Activated T-cell treated with anti-CD3 and anti-CD28 coated beads, Interleukin-2, amount 50 U/mL, for 72 hours (primary cell): Measurements from ENCODE around the gene SEMA3F. TPM values are rescaled to one million over a fixed set of nuclear protein-coding genes. Genes with fewer than 3 reads are reported as not detected.

Experiments used
- ATAC-seq, 2 donors: fragments of 150-1000 bp; cut with Tn5 transposase; replicated peaks in 1 of 2; 2 replicates each; pipeline ENCODE4 v1.10.0; 2021; ENCODE audit warnings: moderate library complexity in 2 of 2, mild to moderate bottlenecking in 1 of 2
- DNase-seq, 2 donors: peaks; one replicate each; pipeline ENCODE4 v3.0.0; 2021 to 2022; ENCODE audit warnings: mixed read lengths in 1 of 2
- H3K27ac Mint-ChIP-seq: one replicate; pipeline ENCODE4 v1.8.0; 2022; ENCODE audit warnings: mild to moderate bottlenecking, moderate library complexity, mixed read lengths
- H3K27me3 Mint-ChIP-seq: one replicate; pipeline ENCODE4 v1.8.0; 2022; ENCODE audit warnings: low read depth, mixed read lengths
- H3K36me3 Mint-ChIP-seq, 2 donors: one replicate each; pipeline ENCODE4 v1.8.0; 2022; ENCODE audit warnings: mixed read lengths in 2 of 2, mild to moderate bottlenecking in 1 of 2; ENCODE audit not compliant: insufficient read depth in 2 of 2
- H3K4me1 Mint-ChIP-seq: one replicate; pipeline ENCODE4 v1.8.0; 2022; ENCODE audit warnings: low read depth, mixed read lengths
- H3K4me3 Mint-ChIP-seq, 2 donors: one replicate each; pipeline ENCODE4 v1.8.0; 2022; ENCODE audit warnings: mild to moderate bottlenecking in 2 of 2, mixed read lengths in 2 of 2, moderate library complexity in 2 of 2
- H3K9me3 Mint-ChIP-seq, 2 donors: one replicate each; pipeline ENCODE4 v1.8.0; 2022; ENCODE audit warnings: mixed read lengths in 2 of 2
- total RNA-seq, 2 donors: library from RNA; stranded (reverse); gene quantifications; one replicate each; pipeline ENCODE4 v1.2.3, GENCODE V29; 2022

SEMA3F gene
- total RNA-seq, 2 donors from 2014 or later, result 0.25 TPM; not detected in 1

- Mint-ChIP-seq H3K4me3 (no peak overlapping the region), H3K36me3 (no peaks in the 10 kb centered on the region), H3K27ac (no peak overlapping the region), H3K9me3 (no peaks in the 10 kb centered on the region), H3K27me3 (no peaks in the 10 kb centered on the region), H3K4me1 (no peaks in the 10 kb centered on the region)
- ATAC-seq, result no peak
- no peak for DNase-seq
Observed at GRCh38 chr3:50164481-50164880, 9.4 kb downstream of the SEMA3F start.

- Mint-ChIP-seq H3K9me3 (no peaks in the 10 kb centered on the region), H3K27ac (no peak overlapping the region)
- no peak for ATAC-seq
Observed at GRCh38 chr3:50164984-50165909, 10.1 kb downstream of the SEMA3F start.

GRCh38 chr3:50165910-50166538, 10.9 kb downstream of the SEMA3F start:
- Mint-ChIP-seq H3K4me3 (no peak overlapping the region), H3K9me3 (no peaks in the 10 kb centered on the region)
- no peak for ATAC-seq

More at GRCh38 chr3:50164984-50165909, 10.1 kb downstream of the SEMA3F start:
- Mint-ChIP-seq H3K4me3 (no peak overlapping the region), H3K36me3 (no peaks in the 10 kb centered on the region), H3K27me3 (no peaks in the 10 kb centered on the region), H3K4me1 (no peaks in the 10 kb centered on the region)
- DNase-seq, result no peak

GRCh38 chr3:50166620-50167019, 11.5 kb downstream of the SEMA3F start:
- Mint-ChIP-seq H3K4me3 (no peak overlapping the region), H3K36me3 (no peaks in the 10 kb centered on the region), H3K27ac (no peak overlapping the region), H3K4me1 (no peaks in the 10 kb centered on the region), H3K9me3 (no peaks in the 10 kb centered on the region), H3K27me3 (no peaks in the 10 kb centered on the region)
- ATAC-seq, result no peak
- DNase-seq, result no peak

More at GRCh38 chr3:50165910-50166538, 10.9 kb downstream of the SEMA3F start:
- Mint-ChIP-seq H3K27ac (no peak overlapping the region), H3K36me3 (no peaks in the 10 kb centered on the region), H3K4me1 (no peaks in the 10 kb centered on the region), H3K27me3 (no peaks in the 10 kb centered on the region)
- DNase-seq, result no peak

- H3K36me3 Mint-ChIP-seq, result no peaks in the 10 kb centered on the region
- H3K27me3 Mint-ChIP-seq, result no peaks in the 10 kb centered on the region
- no peak for ATAC-seq
- no peak overlapping the region for H3K27ac Mint-ChIP-seq
- H3K4me3 Mint-ChIP-seq, result no peak overlapping the region
- no peak for DNase-seq
- no peaks in the 10 kb centered on the region for H3K9me3 Mint-ChIP-seq
- no peaks in the 10 kb centered on the region for H3K4me1 Mint-ChIP-seq
Observed at GRCh38 chr3:50167069-50167840, 12.1 kb downstream of the SEMA3F start.

- Mint-ChIP-seq H3K4me1 (no peaks in the 10 kb centered on the region), H3K27ac (no peak overlapping the region), H3K36me3 (no peaks in the 10 kb centered on the region), H3K27me3 (no peaks in the 10 kb centered on the region), H3K4me3 (no peak overlapping the region), H3K9me3 (no peaks in the 10 kb centered on the region)
- DNase-seq, result no peak
- ATAC-seq, result no peak
Observed at GRCh38 chr3:50167841-50168209, 12.7 kb downstream of the SEMA3F start.

GRCh38 chr3:50168388-50168787, 13.3 kb downstream of the SEMA3F start:
- H3K27me3 Mint-ChIP-seq, result no peaks in the 10 kb centered on the region
- no peak overlapping the region for H3K27ac Mint-ChIP-seq
- no peaks in the 10 kb centered on the region for H3K4me1 Mint-ChIP-seq
- ATAC-seq, result no peak
- no peak for DNase-seq
- H3K9me3 Mint-ChIP-seq, result no peaks in the 10 kb centered on the region
- no peak overlapping the region for H3K4me3 Mint-ChIP-seq
- no peaks in the 10 kb centered on the region for H3K36me3 Mint-ChIP-seq

- Mint-ChIP-seq H3K27ac (no peak overlapping the region), H3K9me3 (no peaks in the 10 kb centered on the region), H3K36me3 (no peaks in the 10 kb centered on the region), H3K27me3 (no peaks in the 10 kb centered on the region), H3K4me1 (peaks cover 3% of the 10 kb centered on the region), H3K4me3 (no peak overlapping the region)
- DNase-seq, result no peak
- no peak for ATAC-seq
Observed at GRCh38 chr3:50168791-50169190, 13.7 kb downstream of the SEMA3F start.

GRCh38 chr3:50169232-50169832, 14.2 kb downstream of the SEMA3F start:
- Mint-ChIP-seq H3K36me3 (no peaks in the 10 kb centered on the region), H3K9me3 (no peaks in the 10 kb centered on the region), H3K4me1 (peaks cover 5% of the 10 kb centered on the region), H3K27me3 (no peaks in the 10 kb centered on the region), H3K4me3 (no peak overlapping the region), H3K27ac (no peak overlapping the region)
- DNase-seq (no peak), ATAC-seq (no peak)

GRCh38 chr3:50169858-50170257, 14.7 kb downstream of the SEMA3F start:
- H3K4me1 Mint-ChIP-seq, result peaks cover 5% of the 10 kb centered on the region
- DNase-seq (no peak), ATAC-seq (no peak)
- no peaks in the 10 kb centered on the region for H3K27me3 Mint-ChIP-seq
- H3K4me3 Mint-ChIP-seq, result no peak overlapping the region
- no peaks in the 10 kb centered on the region for H3K9me3 Mint-ChIP-seq
- H3K36me3 Mint-ChIP-seq, result no peaks in the 10 kb centered on the region
- H3K27ac Mint-ChIP-seq, result no peak overlapping the region

- H3K27me3 Mint-ChIP-seq, result no peaks in the 10 kb centered on the region
- H3K4me3 Mint-ChIP-seq, result no peak overlapping the region
- H3K4me1 Mint-ChIP-seq, result peaks cover 5% of the 10 kb centered on the region
- ATAC-seq, result peak in 1 of 2 donors; percentile 47
- no peaks in the 10 kb centered on the region for H3K9me3 Mint-ChIP-seq
- no peak overlapping the region for H3K27ac Mint-ChIP-seq
- H3K36me3 Mint-ChIP-seq, result no peaks in the 10 kb centered on the region
- no peak for DNase-seq
Observed at GRCh38 chr3:50170689-50171088, 15.6 kb downstream of the SEMA3F start.

GRCh38 chr3:50171540-50172301, 16.6 kb downstream of the SEMA3F start:
- DNase-seq, result no peak
- peaks cover 5% of the 10 kb centered on the region for H3K4me1 Mint-ChIP-seq
- H3K4me3 Mint-ChIP-seq, result no peak overlapping the region
- no peaks in the 10 kb centered on the region for H3K9me3 Mint-ChIP-seq
- H3K27me3 Mint-ChIP-seq, result no peaks in the 10 kb centered on the region
- no peak for ATAC-seq
- no peak overlapping the region for H3K27ac Mint-ChIP-seq
- H3K36me3 Mint-ChIP-seq, result no peaks in the 10 kb centered on the region
